NCI-H1092 (cell line): ENCODE results near the gene BACH2.
"Not testable (repeated sequence)": the region's sequence is repeated elsewhere in the genome, so short reads cannot be mapped to it uniquely, and the experiment has no call there.

Experiments used
- DNase-seq: peaks from one replicate; lab custom pipeline; 2025; lab: John Stamatoyannopoulos, UW

The BACH2 gene

GRCh38 chr6:90062051-90062450 is 234.6 kb downstream of the BACH2 start:
- no peak for DNase-seq

GRCh38 chr6:90059178-90059577 is 237.5 kb downstream of the BACH2 start:
- not testable (repeated sequence) for DNase-seq

GRCh38 chr6:90055924-90056323 is 240.7 kb downstream of the BACH2 start:
- not testable (repeated sequence) for DNase-seq

- DNase-seq = not testable (repeated sequence)
Observed at GRCh38 chr6:90054193-90054592, 242.4 kb downstream of the BACH2 start.

GRCh38 chr6:90053614-90054013 is 243.0 kb downstream of the BACH2 start:
- DNase-seq = no peak

GRCh38 chr6:90049295-90049694 is 247.3 kb downstream of the BACH2 start:
- DNase-seq = no peak

- no peak for DNase-seq
Observed at GRCh38 chr6:90048206-90048967, 248.3 kb downstream of the BACH2 start.

GRCh38 chr6:90045535-90045934 is 251.1 kb downstream of the BACH2 start:
- DNase-seq = no peak

GRCh38 chr6:90044833-90045381 is 251.7 kb downstream of the BACH2 start:
- no peak for DNase-seq

GRCh38 chr6:90044182-90044832 is 252.3 kb downstream of the BACH2 start:
- DNase-seq = no peak

GRCh38 chr6:90040931-90041330 is 255.7 kb downstream of the BACH2 start:
- DNase-seq = no peak

GRCh38 chr6:90039911-90040310 is 256.7 kb downstream of the BACH2 start:
- no peak for DNase-seq

- DNase-seq = no peak
Observed at GRCh38 chr6:90038961-90039653, 257.5 kb downstream of the BACH2 start.

GRCh38 chr6:90036963-90037362 is 259.7 kb downstream of the BACH2 start:
- no peak for DNase-seq

- no peak for DNase-seq
Observed at GRCh38 chr6:90035047-90035723, 261.5 kb downstream of the BACH2 start.

- DNase-seq = no peak
Observed at GRCh38 chr6:90033746-90034271, 262.8 kb downstream of the BACH2 start.

- DNase-seq = not testable (repeated sequence)
Observed at GRCh38 chr6:90032489-90033212, 264.0 kb downstream of the BACH2 start.

- DNase-seq = no peak
Observed at GRCh38 chr6:90028995-90029635, 267.5 kb downstream of the BACH2 start.

- DNase-seq = no peak
Observed at GRCh38 chr6:90028066-90028778, 268.4 kb downstream of the BACH2 start.

- no peak for DNase-seq
Observed at GRCh38 chr6:90026216-90026615, 270.4 kb downstream of the BACH2 start.
